Liver (tissue), 9 donors: ENCODE measurements around the gene POLDIP3. TPM values are rescaled to one million over a fixed set of nuclear protein-coding genes. Genes with fewer than 3 reads are reported as not detected.

Experiments used
- DNase-seq: peaks from one replicate; pipeline ENCODE4 v3.0.0-alpha.2; 2017; ENCODE audit warnings: low spot score
- H3K27ac ChIP-seq, 2 donors: one replicate each; pipeline ENCODE4 v1.7.0; 2013; ENCODE audit warnings: inconsistent platforms in 2 of 2, low read length in 2 of 2, control low read depth in 1 of 2, low read depth in 1 of 2, mild to moderate bottlenecking in 1 of 2
- H3K27me3 ChIP-seq, 4 donors: one replicate each; pipeline versions ENCODE4 v1.6.1 to v1.7.0; 2013; ENCODE audit warnings: low read length in 3 of 4, inconsistent platforms in 1 of 4, mild to moderate bottlenecking in 1 of 4, moderate library complexity in 1 of 4; ENCODE audit not compliant: control insufficient read depth in 4 of 4, insufficient read depth in 4 of 4
- H3K36me3 ChIP-seq, 4 donors: one replicate each; pipeline versions ENCODE4 v1.6.1 to v1.7.0; 2013; ENCODE audit warnings: low read length in 3 of 4, mild to moderate bottlenecking in 3 of 4, low read depth in 1 of 4, moderate library complexity in 1 of 4; ENCODE audit not compliant: control insufficient read depth in 4 of 4, insufficient read depth in 3 of 4
- H3K4me1 ChIP-seq, 4 donors: one replicate each; pipeline versions ENCODE4 v1.6.1 to v1.7.0; 2013; ENCODE audit warnings: low read length in 3 of 4, mild to moderate bottlenecking in 3 of 4, moderate library complexity in 1 of 4; ENCODE audit not compliant: control insufficient read depth in 4 of 4, insufficient read depth in 4 of 4
- H3K4me3 ChIP-seq, 3 donors: one replicate each; pipeline versions ENCODE4 v1.6.1 to v1.7.0; 2013; ENCODE audit warnings: low read length in 3 of 3, control low read depth in 1 of 3, low read depth in 1 of 3, mild to moderate bottlenecking in 1 of 3
- H3K9ac ChIP-seq, 2 donors: one replicate each; pipeline ENCODE4 v1.7.0; 2013; ENCODE audit warnings: low read length in 2 of 2, mild to moderate bottlenecking in 2 of 2, moderate library complexity in 2 of 2, control low read depth in 1 of 2, low read depth in 1 of 2
- H3K9me3 ChIP-seq, 4 donors: one replicate each; pipeline versions ENCODE4 v1.6.1 to v1.7.0; 2013; ENCODE audit warnings: low read length in 3 of 4; ENCODE audit not compliant: control insufficient read depth in 4 of 4
- CTCF ChIP-seq: fragments of 150-350 bp; IDR thresholded peaks from 2 replicates; pipeline ENCODE4 v1.5.1; 2017; ENCODE audit warnings: improper control_type of control experiment, low read depth, low read length; ENCODE audit not compliant: missing input control
- EGR1 ChIP-seq, 2 donors: IDR thresholded peaks; 2 replicates each; pipeline ENCODE4 v1.6.1; 2016 to 2018; ENCODE audit warnings: antibody characterized with exemption in 2 of 2, low read depth in 2 of 2
- FOXA1 ChIP-seq: IDR thresholded peaks from 2 replicates; pipeline ENCODE4 v1.6.1; 2016; ENCODE audit warnings: antibody characterized with exemption
- GABPA ChIP-seq, 2 donors: IDR thresholded peaks in 1 of 2; conservative IDR thresholded peaks in 1 of 2; 2 replicates each; pipeline ENCODE4 v1.6.1; 2016; ENCODE audit warnings: antibody characterized with exemption in 2 of 2, mild to moderate bottlenecking in 1 of 2, moderate library complexity in 1 of 2
- HNF4A ChIP-seq, 2 donors: conservative IDR thresholded peaks; 2 replicates each; pipeline ENCODE4 v1.6.1; 2016; ENCODE audit warnings: antibody characterized with exemption in 2 of 2, mild to moderate bottlenecking in 2 of 2
- HNF4G ChIP-seq: IDR thresholded peaks from 2 replicates; pipeline ENCODE4 v1.6.1; 2016; ENCODE audit warnings: antibody characterized with exemption
- JUND ChIP-seq, 2 donors: IDR thresholded peaks; 2 replicates each; pipeline ENCODE4 v1.6.1; 2016; ENCODE audit warnings: antibody characterized with exemption in 2 of 2
- NR2F2 ChIP-seq: IDR thresholded peaks from 2 replicates; pipeline ENCODE4 v1.6.1; 2016; ENCODE audit warnings: antibody characterized with exemption
- REST ChIP-seq: IDR thresholded peaks from 2 replicates; pipeline ENCODE4 v1.6.1; 2016; ENCODE audit warnings: antibody characterized with exemption, mild to moderate bottlenecking
- SP1 ChIP-seq: IDR thresholded peaks from 2 replicates; pipeline ENCODE4 v1.6.1; 2018; ENCODE audit warnings: antibody characterized with exemption, mild to moderate bottlenecking
- TAF1 ChIP-seq: conservative IDR thresholded peaks from 2 replicates; pipeline ENCODE4 v1.6.1; 2016; ENCODE audit warnings: antibody characterized with exemption, mild to moderate bottlenecking
- ZBTB33 ChIP-seq: IDR thresholded peaks from 2 replicates; pipeline ENCODE4 v1.6.1; 2016; ENCODE audit warnings: antibody characterized with exemption
- WGBS: extraction: QIAGEN DNeasy Blood & Tissue Kit; methylation state at CpG from one replicate; pipeline ENCODE4 v1.1.7; 2013; 5-methylcytosine and 5-hydroxymethylcytosine counted together
- polyA plus RNA-seq, 2 donors: library from polyadenylated mRNA; stranded (reverse) in 1 of 2; unstranded in 1 of 2; fragments of 200-250 nt in 1 of 2; fragments of >200 nt in 1 of 2; fragmentation: Nextera tagmentation in 1 of 2; extraction: Ambion mirVana in 1 of 2; gene quantifications; one replicate each; pipeline versions ENCODE4 v1.2.1 to v1.2.3, GENCODE V29; 2013 to 2015
- total RNA-seq, 2 donors: library from RNA; depleted of rRNA; stranded (reverse); fragments of >200 nt; gene quantifications; one replicate each; pipeline ENCODE4 v1.2.3, GENCODE V29; 2014
- TF ChIP-seq, protein P1 (sequence below): IDR thresholded peaks from 2 replicates; pipeline ENCODE4 v1.6.1; 2016; ENCODE audit warnings: antibody characterized with exemption
- TF ChIP-seq, protein P2 (sequence below): IDR thresholded peaks from 2 replicates; pipeline ENCODE4 v1.6.1; 2016; ENCODE audit warnings: antibody characterized with exemption
- donor health status: healthy.
- donor health status: healthy.
- donor health status: healthy.
- donor health status: healthy.
- donor health status: healthy.

Gene POLDIP3
- total and polyA plus RNA-seq, 4 donors: 14.6 to 22.5 (median 18.0) TPM

DNA sequence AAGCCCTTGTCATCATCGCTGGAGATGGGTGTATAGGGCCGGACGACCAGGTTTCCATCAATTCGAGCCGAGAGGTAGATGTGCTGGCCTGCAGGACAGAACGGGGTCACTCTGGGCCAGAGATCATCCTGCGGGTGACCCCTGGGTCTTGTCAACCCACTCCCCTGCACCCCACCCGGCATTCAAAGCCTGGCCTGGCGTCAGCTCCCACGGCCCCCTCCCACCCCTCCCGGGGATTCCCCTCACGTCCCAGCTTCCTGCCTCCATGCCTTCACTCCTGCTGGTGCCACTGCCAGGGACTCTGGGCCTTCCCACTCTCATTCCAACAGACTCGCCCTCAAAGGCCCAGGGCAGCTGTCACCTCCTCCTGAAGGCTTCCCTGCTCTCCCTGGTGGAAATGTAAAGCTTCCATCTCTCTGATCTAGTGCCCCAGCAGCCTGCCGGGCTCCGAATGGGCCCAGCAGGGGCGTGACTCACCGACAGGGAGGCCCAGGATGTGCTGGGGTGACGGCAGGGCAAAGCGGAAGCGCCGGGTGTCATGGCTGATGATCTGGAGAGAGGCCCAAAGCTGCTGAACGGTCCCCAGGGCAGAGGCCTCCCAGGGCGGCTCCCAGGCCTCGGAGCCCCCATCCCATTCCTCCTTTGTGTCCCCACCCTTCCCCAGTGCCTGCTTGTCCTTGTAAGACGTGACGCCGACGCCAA, 16.4 kb upstream of the POLDIP3 start (continued):
- TF ChIP-seq GABPA (IDR thresholded peaks at IDR 0.05 in 1 of 2, conservative IDR thresholded peaks at IDR 0.05 in 1 of 2): no peak

DNA sequence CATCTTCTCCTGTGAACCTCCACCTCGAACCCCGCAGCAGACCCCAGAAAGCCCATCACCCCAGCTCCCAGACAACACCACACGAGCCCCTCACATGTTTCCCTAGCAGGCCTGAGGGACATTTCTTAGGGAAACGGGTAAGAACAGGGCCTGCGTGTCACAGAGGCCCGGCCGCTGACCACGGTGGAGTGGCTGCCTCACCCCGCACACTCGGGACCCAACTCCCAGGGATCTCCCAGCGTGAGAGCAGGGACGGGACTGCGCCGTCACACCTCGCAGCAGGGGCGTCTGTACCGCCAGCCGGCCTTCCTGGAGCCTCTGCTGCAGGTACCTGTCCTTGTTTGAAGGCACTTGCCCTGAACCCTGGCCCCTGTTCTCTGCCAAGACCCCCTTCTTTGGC, 15.5 kb upstream of the POLDIP3 start:
- TF ChIP-seq FOXA1 (no peak), NR2F2 (no peak), HNF4A (conservative IDR thresholded peaks at IDR 0.05) (no peak), EGR1 (IDR thresholded peaks at IDR 0.05; ENCODE audit: low read depth in 2 of 2) (no peak), SP1 (no peak), GABPA (IDR thresholded peaks at IDR 0.05 in 1 of 2, conservative IDR thresholded peaks at IDR 0.05 in 1 of 2) (no peak), HNF4G (no peak), JUND (IDR thresholded peaks at IDR 0.05) (no peak), CTCF (no peak), REST (no peak), TAF1 (no peak), ZBTB33 (no peak)
- TF ChIP-seq, protein P1, sequence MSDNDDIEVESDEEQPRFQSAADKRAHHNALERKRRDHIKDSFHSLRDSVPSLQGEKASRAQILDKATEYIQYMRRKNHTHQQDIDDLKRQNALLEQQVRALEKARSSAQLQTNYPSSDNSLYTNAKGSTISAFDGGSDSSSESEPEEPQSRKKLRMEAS: no peak
- TF ChIP-seq, protein P2, sequence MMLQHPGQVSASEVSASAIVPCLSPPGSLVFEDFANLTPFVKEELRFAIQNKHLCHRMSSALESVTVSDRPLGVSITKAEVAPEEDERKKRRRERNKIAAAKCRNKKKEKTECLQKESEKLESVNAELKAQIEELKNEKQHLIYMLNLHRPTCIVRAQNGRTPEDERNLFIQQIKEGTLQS: no peak
- Histone ChIP-seq H3K36me3 (peaks cover 30 to 66% (median 35%) of the 10 kb centered on the region in 4 donors), H3K27me3 (no peaks in the 10 kb centered on the region), H3K27ac (no peak overlapping the region), H3K4me3 (no peak overlapping the region), H3K4me1 (peaks cover 2 to 10% (median 7%) of the 10 kb centered on the region in 4 donors), H3K9ac (no peak overlapping the region), H3K9me3 (no peaks in the 10 kb centered on the region)
- DNase-seq: no peak
- WGBS: 96% methylated on average over 18 of the region's 18 CpGs
